ENCODE data around the gene MAPK8IP2.

DNA sequence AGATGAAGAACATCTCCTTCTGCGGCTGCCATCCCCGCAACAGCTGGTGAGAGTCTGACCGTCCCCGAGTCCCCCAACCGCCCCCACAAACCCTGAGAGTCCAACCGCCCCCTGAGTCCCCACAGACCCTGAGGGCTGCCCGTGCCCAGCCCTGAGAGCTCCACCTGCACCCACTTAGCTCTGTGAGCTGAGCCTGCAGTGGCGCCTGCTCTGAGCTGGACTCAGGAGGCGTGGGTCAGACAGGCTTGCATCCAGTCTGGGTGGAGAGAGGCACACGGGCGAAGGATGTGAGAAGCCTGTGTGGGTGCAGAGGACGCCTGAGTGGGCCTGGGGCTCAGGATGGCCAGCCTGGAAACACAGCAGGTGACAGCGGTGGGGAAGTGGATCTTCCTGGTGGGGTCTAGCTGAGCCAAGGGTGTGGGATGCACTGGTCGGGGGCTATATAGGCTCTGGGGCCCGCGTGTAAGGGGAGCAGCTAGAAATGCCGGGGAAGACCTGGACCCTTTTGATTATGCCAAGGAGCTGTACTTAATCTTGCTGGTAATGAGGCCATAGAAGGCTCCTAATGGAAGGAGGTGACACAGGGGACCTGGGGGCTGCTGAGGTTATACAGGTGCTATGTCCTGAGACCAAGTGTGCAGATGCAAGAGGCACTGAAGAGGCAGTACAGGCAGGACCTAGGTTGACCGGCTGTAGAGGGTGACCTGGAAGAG, 6.5 kb downstream of the MAPK8IP2 start:
- TF ChIP-seq, protein P1, sequence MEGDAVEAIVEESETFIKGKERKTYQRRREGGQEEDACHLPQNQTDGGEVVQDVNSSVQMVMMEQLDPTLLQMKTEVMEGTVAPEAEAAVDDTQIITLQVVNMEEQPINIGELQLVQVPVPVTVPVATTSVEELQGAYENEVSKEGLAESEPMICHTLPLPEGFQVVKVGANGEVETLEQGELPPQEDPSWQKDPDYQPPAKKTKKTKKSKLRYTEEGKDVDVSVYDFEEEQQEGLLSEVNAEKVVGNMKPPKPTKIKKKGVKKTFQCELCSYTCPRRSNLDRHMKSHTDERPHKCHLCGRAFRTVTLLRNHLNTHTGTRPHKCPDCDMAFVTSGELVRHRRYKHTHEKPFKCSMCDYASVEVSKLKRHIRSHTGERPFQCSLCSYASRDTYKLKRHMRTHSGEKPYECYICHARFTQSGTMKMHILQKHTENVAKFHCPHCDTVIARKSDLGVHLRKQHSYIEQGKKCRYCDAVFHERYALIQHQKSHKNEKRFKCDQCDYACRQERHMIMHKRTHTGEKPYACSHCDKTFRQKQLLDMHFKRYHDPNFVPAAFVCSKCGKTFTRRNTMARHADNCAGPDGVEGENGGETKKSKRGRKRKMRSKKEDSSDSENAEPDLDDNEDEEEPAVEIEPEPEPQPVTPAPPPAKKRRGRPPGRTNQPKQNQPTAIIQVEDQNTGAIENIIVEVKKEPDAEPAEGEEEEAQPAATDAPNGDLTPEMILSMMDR (IDR thresholded peaks at IDR 0.05 in 8 of 11, conservative IDR thresholded peaks at IDR 0.05 in 3 of 11) = no peak
- TF ChIP-seq POLR2AphosphoS5 (IDR thresholded peaks at IDR 0.05) = no peak

All from spleen (tissue), 7 donors.